Measurements from ENCODE around the gene SMARCB1.

DNA sequence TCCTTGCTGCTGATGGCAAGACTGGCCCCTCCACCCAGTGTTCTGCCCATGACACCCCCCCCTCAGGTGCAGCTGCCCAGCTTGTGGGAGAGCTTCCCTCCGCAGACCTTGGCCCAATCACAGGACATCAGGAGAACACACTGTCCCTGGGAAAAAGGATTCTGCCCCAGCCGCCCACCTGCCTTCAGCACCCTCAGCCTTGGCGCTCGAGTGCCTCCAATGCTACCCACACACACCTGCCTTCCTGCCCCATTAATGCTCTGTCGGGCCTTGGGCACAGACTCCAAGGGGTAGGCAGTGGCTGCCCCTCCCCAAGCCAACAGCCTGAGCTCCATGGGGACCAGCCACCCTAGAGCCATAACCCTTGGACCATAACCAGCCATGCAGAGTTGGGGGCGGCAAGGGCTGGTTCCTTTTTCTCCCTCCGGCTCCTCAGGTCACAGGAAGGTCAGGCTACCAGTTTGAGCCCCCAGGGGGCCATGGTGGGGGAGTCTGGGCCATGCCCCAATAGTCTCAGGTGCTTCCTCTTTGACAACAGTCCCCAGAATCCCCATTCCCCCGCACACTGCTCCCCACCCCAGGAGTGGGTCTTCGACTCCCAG, 34.6 kb upstream of the SMARCB1 start:
- no peak for TF ChIP-seq ISL1 (CRISPR knock-in tag; IDR thresholded peaks at IDR 0.05)
- TF ChIP-seq CSDC2 (CRISPR knock-in tag; IDR thresholded peaks at IDR 0.05) = no peak
- TF ChIP-seq ZFP30 (CRISPR knock-in tag; IDR thresholded peaks at IDR 0.05) = no peak
- TF ChIP-seq PPARA (CRISPR knock-in tag; IDR thresholded peaks at IDR 0.05; ENCODE audit: borderline replicate concordance) = no peak
- TF ChIP-seq, protein P1, sequence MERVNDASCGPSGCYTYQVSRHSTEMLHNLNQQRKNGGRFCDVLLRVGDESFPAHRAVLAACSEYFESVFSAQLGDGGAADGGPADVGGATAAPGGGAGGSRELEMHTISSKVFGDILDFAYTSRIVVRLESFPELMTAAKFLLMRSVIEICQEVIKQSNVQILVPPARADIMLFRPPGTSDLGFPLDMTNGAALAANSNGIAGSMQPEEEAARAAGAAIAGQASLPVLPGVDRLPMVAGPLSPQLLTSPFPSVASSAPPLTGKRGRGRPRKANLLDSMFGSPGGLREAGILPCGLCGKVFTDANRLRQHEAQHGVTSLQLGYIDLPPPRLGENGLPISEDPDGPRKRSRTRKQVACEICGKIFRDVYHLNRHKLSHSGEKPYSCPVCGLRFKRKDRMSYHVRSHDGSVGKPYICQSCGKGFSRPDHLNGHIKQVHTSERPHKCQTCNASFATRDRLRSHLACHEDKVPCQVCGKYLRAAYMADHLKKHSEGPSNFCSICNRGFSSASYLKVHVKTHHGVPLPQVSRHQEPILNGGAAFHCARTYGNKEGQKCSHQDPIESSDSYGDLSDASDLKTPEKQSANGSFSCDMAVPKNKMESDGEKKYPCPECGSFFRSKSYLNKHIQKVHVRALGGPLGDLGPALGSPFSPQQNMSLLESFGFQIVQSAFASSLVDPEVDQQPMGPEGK (CRISPR knock-in tag; IDR thresholded peaks at IDR 0.05; ENCODE audit: borderline replicate concordance) = no peak
- no peak for TF ChIP-seq SNAI2 (CRISPR knock-in tag; IDR thresholded peaks at IDR 0.05)
- no peak for TF ChIP-seq ZFP3 (CRISPR knock-in tag; IDR thresholded peaks at IDR 0.05)
- no peak for TF ChIP-seq OSR1 (CRISPR knock-in tag; IDR thresholded peaks at IDR 0.05)
- no peak for TF ChIP-seq ARNTL (CRISPR knock-in tag; IDR thresholded peaks at IDR 0.05; ENCODE audit: borderline replicate concordance, low read depth)
- TF ChIP-seq, protein P2, sequence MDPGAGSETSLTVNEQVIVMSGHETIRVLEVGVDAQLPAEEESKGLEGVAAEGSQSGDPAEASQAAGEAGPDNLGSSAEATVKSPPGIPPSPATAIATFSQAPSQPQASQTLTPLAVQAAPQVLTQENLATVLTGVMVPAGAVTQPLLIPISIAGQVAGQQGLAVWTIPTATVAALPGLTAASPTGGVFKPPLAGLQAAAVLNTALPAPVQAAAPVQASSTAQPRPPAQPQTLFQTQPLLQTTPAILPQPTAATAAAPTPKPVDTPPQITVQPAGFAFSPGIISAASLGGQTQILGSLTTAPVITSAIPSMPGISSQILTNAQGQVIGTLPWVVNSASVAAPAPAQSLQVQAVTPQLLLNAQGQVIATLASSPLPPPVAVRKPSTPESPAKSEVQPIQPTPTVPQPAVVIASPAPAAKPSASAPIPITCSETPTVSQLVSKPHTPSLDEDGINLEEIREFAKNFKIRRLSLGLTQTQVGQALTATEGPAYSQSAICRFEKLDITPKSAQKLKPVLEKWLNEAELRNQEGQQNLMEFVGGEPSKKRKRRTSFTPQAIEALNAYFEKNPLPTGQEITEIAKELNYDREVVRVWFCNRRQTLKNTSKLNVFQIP (CRISPR knock-in tag; IDR thresholded peaks at IDR 0.05; ENCODE audit: borderline replicate concordance, low read depth) = no peak
- no peak for TF ChIP-seq TCF4 (CRISPR knock-in tag; IDR thresholded peaks at IDR 0.05; ENCODE audit: borderline replicate concordance)
- TF ChIP-seq BACH2 (CRISPR knock-in tag; IDR thresholded peaks at IDR 0.05; ENCODE audit: borderline replicate concordance) = no peak
- no peak for TF ChIP-seq RARB (CRISPR knock-in tag; IDR thresholded peaks at IDR 0.05)
- TF ChIP-seq, protein P3, sequence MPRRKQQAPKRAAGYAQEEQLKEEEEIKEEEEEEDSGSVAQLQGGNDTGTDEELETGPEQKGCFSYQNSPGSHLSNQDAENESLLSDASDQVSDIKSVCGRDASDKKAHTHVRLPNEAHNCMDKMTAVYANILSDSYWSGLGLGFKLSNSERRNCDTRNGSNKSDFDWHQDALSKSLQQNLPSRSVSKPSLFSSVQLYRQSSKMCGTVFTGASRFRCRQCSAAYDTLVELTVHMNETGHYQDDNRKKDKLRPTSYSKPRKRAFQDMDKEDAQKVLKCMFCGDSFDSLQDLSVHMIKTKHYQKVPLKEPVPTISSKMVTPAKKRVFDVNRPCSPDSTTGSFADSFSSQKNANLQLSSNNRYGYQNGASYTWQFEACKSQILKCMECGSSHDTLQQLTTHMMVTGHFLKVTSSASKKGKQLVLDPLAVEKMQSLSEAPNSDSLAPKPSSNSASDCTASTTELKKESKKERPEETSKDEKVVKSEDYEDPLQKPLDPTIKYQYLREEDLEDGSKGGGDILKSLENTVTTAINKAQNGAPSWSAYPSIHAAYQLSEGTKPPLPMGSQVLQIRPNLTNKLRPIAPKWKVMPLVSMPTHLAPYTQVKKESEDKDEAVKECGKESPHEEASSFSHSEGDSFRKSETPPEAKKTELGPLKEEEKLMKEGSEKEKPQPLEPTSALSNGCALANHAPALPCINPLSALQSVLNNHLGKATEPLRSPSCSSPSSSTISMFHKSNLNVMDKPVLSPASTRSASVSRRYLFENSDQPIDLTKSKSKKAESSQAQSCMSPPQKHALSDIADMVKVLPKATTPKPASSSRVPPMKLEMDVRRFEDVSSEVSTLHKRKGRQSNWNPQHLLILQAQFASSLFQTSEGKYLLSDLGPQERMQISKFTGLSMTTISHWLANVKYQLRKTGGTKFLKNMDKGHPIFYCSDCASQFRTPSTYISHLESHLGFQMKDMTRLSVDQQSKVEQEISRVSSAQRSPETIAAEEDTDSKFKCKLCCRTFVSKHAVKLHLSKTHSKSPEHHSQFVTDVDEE (CRISPR knock-in tag; IDR thresholded peaks at IDR 0.05) = no peak
